NCI-H2196 (cell line): ENCODE measurements around the gene PDGFC.

Source experiments
- DNase-seq: peaks from one replicate; lab custom pipeline; 2025; ENCODE audit not compliant: unreplicated experiment; lab: John Stamatoyannopoulos, UW

Gene PDGFC

GRCh38 chr4:156974264-156974663 is 2.7 kb upstream of the PDGFC start:
- DNase-seq, result no peak

GRCh38 chr4:156972379-156973015 is 898 bp upstream of the PDGFC start:
- no peak for DNase-seq

DNA sequence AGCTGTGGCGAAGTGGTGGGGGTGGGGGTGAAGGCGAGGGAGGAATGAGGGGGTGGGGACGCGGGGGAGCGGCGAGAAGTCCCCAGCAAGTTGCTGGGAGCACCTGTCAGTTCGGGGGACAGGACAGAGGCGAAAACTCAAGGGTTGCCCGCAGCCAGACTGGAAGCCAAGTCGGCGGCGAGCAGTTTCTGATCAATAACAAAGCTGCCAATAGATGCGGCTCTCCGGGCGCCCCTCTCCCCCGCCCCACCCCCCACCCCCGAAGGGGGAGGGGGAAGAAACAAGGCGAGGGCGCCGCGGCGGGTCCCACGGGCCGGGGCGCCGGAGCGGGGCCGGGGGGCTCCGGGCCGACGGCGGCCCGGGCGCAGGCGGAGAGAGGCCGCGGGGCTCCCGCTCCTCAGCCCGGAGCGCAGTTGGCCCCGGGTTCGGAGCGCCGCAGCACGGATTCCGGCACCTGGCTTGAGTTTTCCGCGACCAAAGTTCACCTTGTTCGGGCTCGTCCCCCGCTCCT is 379 bp downstream of the PDGFC start:
- no peak for DNase-seq

- peak; percentile 11 for DNase-seq
Measured at GRCh38 chr4:156970501-156971164, 966 bp downstream of the PDGFC start.

DNA sequence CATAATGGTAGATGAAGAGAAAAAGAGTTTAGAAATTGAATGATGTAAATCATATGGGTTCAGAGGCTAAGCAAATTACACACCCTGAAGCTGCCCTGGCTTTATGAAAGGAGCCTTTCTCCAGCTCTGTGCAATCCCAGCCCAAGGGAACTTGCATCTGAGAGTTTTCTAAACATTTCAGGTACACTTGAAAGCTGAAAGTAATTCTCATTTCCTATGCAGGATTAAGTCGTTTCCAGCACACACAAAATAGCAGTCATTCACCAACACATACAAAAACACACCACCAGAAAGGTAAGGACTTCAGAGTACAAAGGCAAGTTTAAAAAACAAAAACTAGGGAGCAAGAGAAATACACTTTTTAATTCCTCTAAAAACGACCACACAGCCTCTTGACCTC is 1.7 kb downstream of the PDGFC start:
- no peak for DNase-seq

- no peak for DNase-seq
Measured at GRCh38 chr4:156969101-156969500, 2.5 kb downstream of the PDGFC start.

- peak; percentile 41 for DNase-seq
Measured at GRCh38 chr4:156968479-156968984, 3.1 kb downstream of the PDGFC start.

DNA sequence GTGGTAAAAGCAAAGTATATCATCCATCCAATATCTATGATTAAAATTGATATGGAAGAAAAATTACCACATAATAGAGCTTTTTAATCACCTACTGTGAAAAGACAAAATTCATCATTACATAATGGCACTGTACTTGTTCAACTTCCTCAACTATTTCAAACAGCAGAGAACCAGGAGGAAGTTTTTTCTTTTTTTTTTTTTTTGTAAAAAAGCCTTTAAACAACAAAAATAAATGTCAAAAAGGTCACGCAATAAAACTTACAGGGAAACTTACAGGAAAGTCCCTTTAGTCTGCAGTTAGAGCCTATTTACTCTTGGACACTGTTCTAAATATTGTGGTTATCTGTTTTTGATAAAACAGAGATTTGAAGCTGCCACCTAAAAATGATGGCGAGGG is 4.8 kb downstream of the PDGFC start:
- no peak for DNase-seq

DNA sequence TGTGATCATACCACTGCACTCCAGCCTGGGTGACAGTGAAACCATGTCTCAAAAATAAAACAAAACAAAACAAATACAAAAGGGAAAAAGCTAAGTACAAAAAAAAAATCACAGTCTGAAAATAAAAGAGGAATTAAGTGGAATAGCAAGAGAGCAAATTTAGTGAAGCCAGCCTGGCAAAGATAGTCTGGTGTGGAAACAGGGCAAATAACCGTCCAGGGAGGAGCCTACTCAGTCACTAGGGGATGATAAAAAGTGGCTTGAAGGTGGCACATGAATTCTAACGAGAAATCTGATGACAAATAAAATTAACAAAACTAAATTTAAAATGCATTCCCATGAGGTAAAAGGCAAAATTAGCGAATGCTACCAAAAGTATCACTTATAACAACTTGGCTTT is 8.2 kb downstream of the PDGFC start:
- no peak for DNase-seq

- DNase-seq, result no peak
Measured at GRCh38 chr4:156962528-156962974, 9.0 kb downstream of the PDGFC start.

GRCh38 chr4:156962058-156962358 is 9.6 kb downstream of the PDGFC start:
- DNase-seq, result no peak

DNA sequence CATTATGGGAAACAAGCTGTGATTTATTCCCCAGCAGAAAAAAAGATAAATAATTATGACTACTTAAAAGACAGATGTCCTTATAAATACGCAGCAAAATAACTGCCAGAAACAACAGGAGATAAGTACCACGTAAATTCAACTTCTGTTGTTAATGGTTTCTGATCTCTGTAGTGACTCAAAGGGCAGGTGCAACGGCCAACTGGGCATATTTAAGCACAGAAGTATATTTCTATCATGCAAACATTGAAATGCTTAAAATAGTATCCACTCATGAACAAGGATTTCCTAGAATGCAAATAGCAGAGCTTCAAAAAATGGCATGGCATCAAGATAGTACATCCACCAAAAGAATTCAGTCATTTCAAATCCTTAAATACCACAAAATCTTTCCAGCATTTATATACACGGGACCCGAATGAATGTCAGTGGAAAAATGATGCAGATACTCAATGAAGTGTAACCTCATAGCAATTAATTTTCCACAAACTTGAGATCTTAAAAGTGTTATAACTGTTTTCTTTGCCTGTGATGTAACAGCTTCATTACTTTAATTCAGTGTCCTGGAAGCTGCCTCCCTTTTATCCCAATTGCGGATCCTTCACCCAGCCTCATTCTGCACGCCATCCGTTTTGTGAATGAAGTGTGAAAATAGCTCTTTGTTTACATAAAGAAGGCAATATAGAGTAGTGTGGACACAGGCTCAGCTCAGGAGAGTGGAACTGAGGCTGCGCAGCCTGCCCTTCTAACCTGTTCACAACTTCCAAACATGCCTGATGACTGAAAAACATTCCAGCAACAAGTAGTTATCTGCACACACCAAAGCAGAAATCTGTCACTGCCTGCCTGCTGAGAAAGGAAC is 10.2 kb downstream of the PDGFC start:
- no peak for DNase-seq

DNA sequence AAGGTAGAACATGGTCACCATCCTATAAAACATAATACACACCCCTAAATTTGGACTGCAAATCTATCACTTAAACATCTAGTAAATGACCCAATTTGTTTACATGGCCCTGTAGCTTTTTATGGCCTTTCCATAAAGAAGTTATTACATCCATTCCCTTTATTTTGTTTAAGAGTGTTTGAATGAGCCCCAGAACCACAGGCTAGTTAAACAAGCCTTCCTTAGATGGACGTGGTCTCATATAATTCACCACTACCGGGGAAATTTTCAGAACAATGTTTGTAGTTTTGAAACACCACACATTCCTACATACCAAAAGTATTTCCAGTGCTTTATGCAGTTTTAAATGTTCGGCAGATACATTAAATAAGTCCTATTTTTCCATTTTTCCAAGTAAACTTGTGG is 12.3 kb downstream of the PDGFC start:
- DNase-seq, result no peak

GRCh38 chr4:156958276-156959074 is 13.1 kb downstream of the PDGFC start:
- no peak for DNase-seq

GRCh38 chr4:156957556-156957955 is 14.0 kb downstream of the PDGFC start:
- DNase-seq, result no peak

DNA sequence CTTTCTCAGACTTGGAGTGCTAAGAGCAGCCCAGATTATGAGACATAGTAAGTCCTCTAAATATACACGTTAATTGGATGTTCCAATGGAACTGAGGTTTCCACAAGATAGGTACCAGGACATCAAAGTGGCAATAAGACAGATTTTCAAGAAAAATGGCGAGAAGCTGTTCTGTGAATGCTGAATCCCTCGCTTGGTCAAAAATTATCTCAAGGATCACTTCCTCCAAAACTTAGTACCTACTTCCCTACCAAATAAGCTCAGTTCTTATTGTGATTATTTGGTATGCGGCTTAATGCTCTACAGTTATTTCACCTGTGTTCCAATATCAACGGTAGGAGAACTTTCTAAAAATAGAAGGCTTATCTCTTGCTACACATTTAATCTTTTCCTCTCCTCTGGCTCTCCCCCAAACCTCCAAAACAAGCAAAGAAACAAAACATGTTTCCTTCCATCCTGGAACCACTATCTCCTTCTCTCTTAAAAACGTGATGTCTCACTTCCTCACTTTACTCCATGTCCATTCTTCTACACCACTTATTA is 14.7 kb downstream of the PDGFC start:
- DNase-seq, result no peak

DNA sequence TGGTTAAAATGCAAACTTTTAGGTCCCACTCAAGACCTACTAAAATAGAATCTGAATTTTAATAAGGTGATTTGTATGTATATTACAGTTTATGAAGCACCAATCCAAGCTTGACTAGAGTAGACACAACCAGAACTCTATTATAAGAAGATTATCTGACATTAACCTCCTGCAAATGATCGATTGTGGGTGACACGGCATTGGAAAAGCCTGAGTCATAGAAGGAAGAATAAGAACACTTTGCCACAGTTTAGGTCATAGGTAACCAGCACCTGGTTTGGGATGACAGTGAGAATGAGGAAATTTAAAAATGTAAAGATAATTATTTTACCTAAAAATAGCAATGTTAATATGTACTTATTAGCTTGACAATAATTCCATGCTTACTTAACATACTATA is 15.2 kb downstream of the PDGFC start:
- no peak for DNase-seq

DNA sequence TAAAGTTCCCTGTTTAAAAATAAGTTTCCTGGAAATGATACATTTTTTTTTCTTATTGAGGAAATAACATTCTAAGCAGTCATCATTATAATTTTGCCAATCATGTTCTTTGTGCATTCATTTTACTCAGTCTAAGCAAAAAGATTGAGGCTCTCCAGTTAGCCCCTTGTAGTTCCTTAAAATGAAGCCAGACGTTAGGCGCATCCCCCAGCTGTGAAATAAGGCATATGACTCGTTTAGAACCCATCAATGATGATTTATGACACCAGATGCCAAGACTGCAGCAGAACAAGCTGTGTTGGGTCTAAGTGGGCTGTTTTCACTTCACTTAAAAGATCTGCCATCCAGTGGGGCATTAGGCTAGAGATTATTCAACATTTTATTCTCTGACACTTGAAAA is 17.0 kb downstream of the PDGFC start:
- DNase-seq, result no peak

GRCh38 chr4:156953951-156954350 is 17.6 kb downstream of the PDGFC start:
- no peak for DNase-seq

- no peak for DNase-seq
Measured at GRCh38 chr4:156953001-156953400, 18.6 kb downstream of the PDGFC start.
